ENCODE measurements around the gene DDHD1. TPM values are rescaled to one million over a fixed set of nuclear protein-coding genes. Genes with fewer than 3 reads are reported as not detected.

DDHD1 gene
- total RNA-seq, 1 experiment from 2014 or later = 10.6 TPM

- no peak for ATAC-seq
- no peak overlapping the region for H3K27ac ChIP-seq (ENCODE audit: low read length)
- CTCF ChIA-PET = no interaction called here
These were observed 39.1 kb downstream of the DDHD1 start for GRCh38 chr14:53113989-53114388.

DNA sequence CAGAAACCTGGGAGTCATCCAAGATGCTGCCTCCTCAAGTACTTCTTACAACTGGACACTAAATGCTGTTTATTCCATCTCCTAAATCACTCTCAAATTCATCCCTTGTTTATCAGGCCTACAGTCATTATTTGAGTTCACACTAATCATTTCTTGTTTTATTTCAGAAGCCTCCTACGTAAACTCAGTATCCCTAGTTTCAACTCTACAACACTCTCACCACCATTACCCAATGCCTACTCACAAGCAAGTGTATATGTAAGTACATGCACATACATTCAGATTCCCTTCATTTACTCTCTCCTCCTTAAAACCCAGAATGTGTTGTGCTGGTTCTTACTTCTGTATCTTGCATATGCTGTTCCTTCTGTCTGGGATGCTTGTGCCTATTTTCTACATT, 43.0 kb downstream of the DDHD1 start:
- DNase-seq (no peak), ATAC-seq (no peak)
- intact Hi-C loops (cut with micrococcal nuclease) = no loop called here
- no peaks in the 10 kb centered on the region for H3K36me3 ChIP-seq (ENCODE audit: low read depth, low read length)
- no peaks in the 10 kb centered on the region for H4K20me1 ChIP-seq (ENCODE audit: low read length)
- no peak overlapping the region for H3K9ac ChIP-seq (ENCODE audit: low read length)
- H3K4me3 ChIP-seq (ENCODE audit: low read length) = no peak overlapping the region
- TF ChIP-seq EZH2 (IDR thresholded peaks at IDR 0.05; ENCODE audit: low read length, unreplicated experiment) (no peak), EZH2phosphoT487 (IDR thresholded peaks at IDR 0.05; ENCODE audit: borderline replicate concordance, low read length) (no peak), CTCF (conservative IDR thresholded peaks at IDR 0.05; ENCODE audit: low read depth, low read length) (no peak)
- H3K9me2 ChIP-seq (replicated peaks; ENCODE audit: low read length) = no peaks in the 10 kb centered on the region
- no peak overlapping the region for H3K4me2 ChIP-seq (ENCODE audit: low read length)
- H3K27me3 ChIP-seq (ENCODE audit: low read length) = no peaks in the 10 kb centered on the region
- H2AFZ ChIP-seq (ENCODE audit: low read length) = no peak overlapping the region
- ChIA-PET POLR2A (ENCODE audit: unreplicated experiment) (no interaction called here), CTCF (no interaction called here)
- no peaks in the 10 kb centered on the region for H3K79me2 ChIP-seq (ENCODE audit: low read length)
- no peaks in the 10 kb centered on the region for H3F3A ChIP-seq (ENCODE audit: low read length, unreplicated experiment)
- H3K27ac ChIP-seq (ENCODE audit: low read length) = no peak overlapping the region
- BruUV-seq (replicated peaks) = no TSS peak
- H3K9me3 ChIP-seq (ENCODE audit: low read length) = 0 out of 2 replicates have a peak, but pooled peaks cover 3% of the 10 kb centered on the region
- no peaks in the 10 kb centered on the region for H3K4me1 ChIP-seq (ENCODE audit: insufficient read depth, low read length)

More at GRCh38 chr14:53113989-53114388, 39.1 kb downstream of the DDHD1 start:
- POLR2A ChIA-PET (ENCODE audit: unreplicated experiment) = no interaction called here
- H3K9me2 ChIP-seq (replicated peaks; ENCODE audit: low read length) = no peaks in the 10 kb centered on the region
- no peaks in the 10 kb centered on the region for H3K27me3 ChIP-seq (ENCODE audit: low read length)
- H3K9ac ChIP-seq (ENCODE audit: low read length) = no peak overlapping the region
- H3K4me2 ChIP-seq (ENCODE audit: low read length) = no peak overlapping the region
- H3K4me1 ChIP-seq (ENCODE audit: insufficient read depth, low read length) = no peaks in the 10 kb centered on the region
- intact Hi-C loops (cut with micrococcal nuclease) = no loop called here
- no peaks in the 10 kb centered on the region for H3K79me2 ChIP-seq (ENCODE audit: low read length)
- H3K36me3 ChIP-seq (ENCODE audit: low read depth, low read length) = no peaks in the 10 kb centered on the region
- TF ChIP-seq CTCF (conservative IDR thresholded peaks at IDR 0.05; ENCODE audit: low read depth, low read length) = no peak
- TF ChIP-seq EZH2 (IDR thresholded peaks at IDR 0.05; ENCODE audit: low read length, unreplicated experiment) = no peak
- TF ChIP-seq EZH2phosphoT487 (IDR thresholded peaks at IDR 0.05; ENCODE audit: borderline replicate concordance, low read length) = no peak
- BruUV-seq (replicated peaks) = no TSS peak
- H3F3A ChIP-seq (ENCODE audit: low read length, unreplicated experiment) = no peaks in the 10 kb centered on the region
- H4K20me1 ChIP-seq (ENCODE audit: low read length) = no peaks in the 10 kb centered on the region
- no peak overlapping the region for H2AFZ ChIP-seq (ENCODE audit: low read length)
- H3K4me3 ChIP-seq (ENCODE audit: low read length) = no peak overlapping the region
- H3K9me3 ChIP-seq (ENCODE audit: low read length) = no peaks in the 10 kb centered on the region
- DNase-seq = no peak

- no peaks in the 10 kb centered on the region for H3F3A ChIP-seq (ENCODE audit: low read length, unreplicated experiment)
- no peak overlapping the region for H2AFZ ChIP-seq (ENCODE audit: low read length)
- CTCF ChIA-PET = no interaction called here
- no peaks in the 10 kb centered on the region for H3K79me2 ChIP-seq (ENCODE audit: low read length)
- POLR2A ChIA-PET (ENCODE audit: unreplicated experiment) = no interaction called here
- no peaks in the 10 kb centered on the region for H3K27me3 ChIP-seq (ENCODE audit: low read length)
- BruUV-seq (replicated peaks) = no TSS peak
- ATAC-seq (no peak), DNase-seq (no peak)
- no peak overlapping the region for H3K27ac ChIP-seq (ENCODE audit: low read length)
- no peak overlapping the region for H3K9ac ChIP-seq (ENCODE audit: low read length)
- no peaks in the 10 kb centered on the region for H4K20me1 ChIP-seq (ENCODE audit: low read length)
- peaks cover under 1% of the 10 kb centered on the region; the same call in 1 of the 2 replicates for H3K4me1 ChIP-seq (ENCODE audit: insufficient read depth, low read length)
- H3K4me3 ChIP-seq (ENCODE audit: low read length) = no peak overlapping the region
- H3K36me3 ChIP-seq (ENCODE audit: low read depth, low read length) = no peaks in the 10 kb centered on the region
- H3K9me3 ChIP-seq (ENCODE audit: low read length) = 0 out of 2 replicates have a peak, but pooled peaks cover 3% of the 10 kb centered on the region
- no peaks in the 10 kb centered on the region for H3K9me2 ChIP-seq (replicated peaks; ENCODE audit: low read length)
- no peak overlapping the region for H3K4me2 ChIP-seq (ENCODE audit: low read length)
- intact Hi-C loops (cut with micrococcal nuclease) = no loop called here
- TF ChIP-seq EZH2 (IDR thresholded peaks at IDR 0.05; ENCODE audit: low read length, unreplicated experiment) = no peak
- TF ChIP-seq EZH2phosphoT487 (IDR thresholded peaks at IDR 0.05; ENCODE audit: borderline replicate concordance, low read length) = no peak
- no peak for TF ChIP-seq CTCF (conservative IDR thresholded peaks at IDR 0.05; ENCODE audit: low read depth, low read length)
These were observed 43.8 kb downstream of the DDHD1 start for GRCh38 chr14:53109105-53110041.
